CD14-positive monocyte (primary cell): Measurements from ENCODE around the gene CHI3L2. TPM values are rescaled to one million over a fixed set of nuclear protein-coding genes. Genes with fewer than 3 reads are reported as not detected.
A peak's percentile ranks its signal among the peaks of the same experiment; 100 is the strongest.

Experiments used
- DNase-seq, 3 donors: peaks; one replicate each; pipeline ENCODE4 v3.0.0-alpha.2; 2011 to 2022
- H2AFZ ChIP-seq: 2 replicates; pipeline ENCODE4 v1.6.0; 2012; ENCODE audit warnings: mild to moderate bottlenecking, low read depth, low read length, inconsistent platforms; ENCODE audit not compliant: insufficient read depth, poor library complexity, severe bottlenecking
- H3K27ac ChIP-seq, 2 donors: 1 replicate in 1 of 2; 2 replicates in 1 of 2; pipeline ENCODE4 v1.5.1; 2012 to 2013; ENCODE audit warnings: low read length in 2 of 2, control low read depth in 1 of 2, inconsistent platforms in 1 of 2, low read depth in 1 of 2, mild to moderate bottlenecking in 1 of 2
- H3K27me3 ChIP-seq, 2 donors: one replicate each; pipeline versions ENCODE4 v1.6.0 to v1.6.1; 2011 to 2013; ENCODE audit warnings: low read length in 2 of 2; ENCODE audit not compliant: control insufficient read depth in 2 of 2, insufficient read depth in 2 of 2
- H3K36me3 ChIP-seq, 2 donors: replicated peaks in 1 of 2; 1 replicate in 1 of 2; 2 replicates in 1 of 2; pipeline versions ENCODE4 v1.5.1 to v1.6.1; 2012 to 2013; ENCODE audit warnings: low read length in 2 of 2, control low read depth in 1 of 2, inconsistent platforms in 1 of 2, mild to moderate bottlenecking in 1 of 2; ENCODE audit not compliant: insufficient read depth in 2 of 2, control insufficient read depth in 1 of 2
- H3K4me1 ChIP-seq, 2 donors: 1 replicate in 1 of 2; 2 replicates in 1 of 2; pipeline versions ENCODE4 v1.5.1 to v1.6.1; 2012 to 2013; ENCODE audit warnings: low read length in 2 of 2, control low read depth in 1 of 2, inconsistent platforms in 1 of 2, mild to moderate bottlenecking in 1 of 2, moderate library complexity in 1 of 2; ENCODE audit not compliant: insufficient read depth in 2 of 2, control insufficient read depth in 1 of 2
- H3K4me2 ChIP-seq: replicated peaks from 2 replicates; pipeline ENCODE3; 2012; ENCODE audit warnings: low read length, moderate library complexity, mild to moderate bottlenecking; ENCODE audit not compliant: poor library complexity, severe bottlenecking; ENCODE audit errors: extremely low read depth
- H3K4me3 ChIP-seq, 3 experiments: fragments of 200-600 bp in 1 of 3; sonication (generic) in 1 of 3; replicated peaks in 1 of 3; 1 replicate in 2 of 3; 2 replicates in 1 of 3; pipeline ENCODE4 v1.5.1; 2011 to 2013; ENCODE audit warnings: low read length in 3 of 3, mild to moderate bottlenecking in 3 of 3, control low read depth in 2 of 3, low read depth in 2 of 3, inconsistent platforms in 1 of 3, moderate library complexity in 1 of 3
- H3K79me2 ChIP-seq: 2 replicates; pipeline ENCODE4 v1.6.0; 2012; ENCODE audit warnings: mild to moderate bottlenecking, control low read depth, inconsistent platforms, low read length, moderate library complexity; ENCODE audit not compliant: insufficient read depth
- H3K9ac ChIP-seq: 2 replicates; pipeline ENCODE4 v1.6.0; 2017; ENCODE audit warnings: low read length, mild to moderate bottlenecking; ENCODE audit not compliant: insufficient read depth, poor library complexity, severe bottlenecking
- H3K9me3 ChIP-seq, 2 donors: replicated peaks in 1 of 2; 1 replicate in 1 of 2; 2 replicates in 1 of 2; pipeline versions ENCODE4 v1.5.1 to v1.6.1; 2012 to 2013; ENCODE audit warnings: low read length in 2 of 2, control low read depth in 1 of 2; ENCODE audit not compliant: control insufficient read depth in 1 of 2, insufficient read depth in 1 of 2
- H4K20me1 ChIP-seq: 2 replicates; pipeline ENCODE4 v1.6.0; 2012; ENCODE audit warnings: mild to moderate bottlenecking, low read length, control low read depth, moderate library complexity; ENCODE audit not compliant: insufficient read depth
- H3K27ac Mint-ChIP-seq, 7 donors: one replicate each; pipeline ENCODE4 v1.8.0; 2020; ENCODE audit warnings: mild to moderate bottlenecking in 7 of 7, mixed read lengths in 7 of 7, moderate library complexity in 6 of 7, inconsistent platforms in 2 of 7
- H3K27me3 Mint-ChIP-seq, 3 donors: one replicate each; pipeline ENCODE4 v1.8.0; 2021 to 2022; ENCODE audit warnings: low read depth in 3 of 3, mild to moderate bottlenecking in 3 of 3, mixed read lengths in 3 of 3, moderate library complexity in 3 of 3, inconsistent platforms in 1 of 3
- H3K36me3 Mint-ChIP-seq, 2 donors: one replicate each; pipeline ENCODE4 v1.8.0; 2020; ENCODE audit warnings: mixed read lengths in 2 of 2, inconsistent platforms in 1 of 2, mild to moderate bottlenecking in 1 of 2
- H3K4me1 Mint-ChIP-seq: one replicate; pipeline ENCODE4 v1.8.0; 2020; ENCODE audit warnings: mild to moderate bottlenecking, mixed read lengths
- H3K4me3 Mint-ChIP-seq, 2 donors: one replicate each; pipeline ENCODE4 v1.8.0; 2020; ENCODE audit warnings: mild to moderate bottlenecking in 2 of 2, mixed read lengths in 2 of 2, moderate library complexity in 1 of 2
- H3K9me3 Mint-ChIP-seq, 7 donors: one replicate each; pipeline ENCODE4 v1.8.0; 2020 to 2022; ENCODE audit warnings: mixed read lengths in 7 of 7, mild to moderate bottlenecking in 6 of 7, moderate library complexity in 6 of 7, inconsistent platforms in 2 of 7
- CTCF ChIP-seq: fragments of 200-600 bp; IDR thresholded peaks from one replicate; pipeline ENCODE4 v1.8.0; 2022; ENCODE audit warnings: antibody characterized with exemption, mild to moderate bottlenecking
- WGBS: methylation state at CpG from one replicate; pipeline ENCODE4 v1.1.5; 2013; ENCODE audit warnings: missing lambda C conversion rate; ENCODE audit not compliant: insufficient coverage; 5-methylcytosine and 5-hydroxymethylcytosine counted together
- intact Hi-C, 2 donors: fragments of 100-400 bp; cut with micrococcal nuclease; formaldehyde crosslinking; loops; one replicate each; pipeline versions ENCODE4 v1.15.0 to v1.15.1; 2023
- polyA plus RNA-seq, 3 donors: library from polyadenylated mRNA; depleted of rRNA in 1 of 3; unstranded in 2 of 3; stranded (reverse) in 1 of 3; fragments of 300-500 nt in 2 of 3; fragments of >200 nt in 1 of 3; fragmentation: Illumina TruSeq in 2 of 3; gene quantifications; 1 replicate in 2 of 3; 2 replicates in 1 of 3; pipeline ENCODE4 v1.2.3, GENCODE V29; 2012 to 2021

The CHI3L2 gene
- polyA plus RNA-seq, 3 donors = 1.2 to 9.9 (median 1.4) TPM

DNA sequence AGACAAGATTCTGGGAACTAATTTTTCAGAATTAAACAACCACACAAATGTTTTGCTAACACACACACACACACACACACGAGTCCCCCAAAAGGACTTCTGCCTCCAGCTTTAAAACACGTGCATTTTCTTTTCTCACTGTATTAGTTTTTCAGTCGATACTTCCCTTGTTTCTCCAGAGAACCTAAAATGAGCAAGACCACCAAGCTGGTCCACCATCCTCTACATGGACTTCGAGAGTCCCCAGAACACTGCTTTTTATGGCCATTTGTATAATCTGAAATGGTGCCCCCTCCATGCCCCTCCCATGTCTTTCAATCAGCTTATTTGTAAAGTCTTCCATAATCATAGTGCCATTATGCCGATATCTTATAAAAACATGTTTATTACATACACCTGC, 10.8 kb upstream of the CHI3L2 start:
- 0% methylated on average over 3 of the region's 5 CpGs for WGBS
- no peak for TF ChIP-seq CTCF
- Histone ChIP-seq H3K9me3 (no peaks in the 10 kb centered on the region), H3K4me3 (peak overlapping the region in 1 of 3 experiments; percentile 52), H2AFZ (no peak overlapping the region), H3K27me3 (no peaks in the 10 kb centered on the region), H3K79me2 (no peaks in the 10 kb centered on the region), H3K9ac (no peak overlapping the region), H3K4me2 (peak overlapping the region; percentile 56), H3K27ac (peak overlapping the region in 1 of 2 donors; percentile 82), H3K36me3 (no peaks in the 10 kb centered on the region), H4K20me1 (no peaks in the 10 kb centered on the region), H3K4me1 (peaks cover 88 to 97% of the 10 kb centered on the region in 2 donors)
- DNase-seq = no peak
- intact Hi-C loops = no loop called here
- Mint-ChIP-seq H3K9me3 (no peaks in the 10 kb centered on the region), H3K36me3 (no peaks in the 10 kb centered on the region), H3K27me3 (peaks cover 0 to 5% (median 0%) of the 10 kb centered on the region in 3 donors), H3K27ac (peak overlapping the region; percentile 56 to 93 (median 89)), H3K4me3 (peak overlapping the region in 1 of 2 donors; percentile 68), H3K4me1 (peaks cover 90% of the 10 kb centered on the region)

- Histone ChIP-seq H3K27ac (no peak overlapping the region), H4K20me1 (no peaks in the 10 kb centered on the region), H3K79me2 (no peaks in the 10 kb centered on the region), H3K4me1 (peaks cover 93 to 98% of the 10 kb centered on the region in 2 donors), H3K4me2 (no peak overlapping the region), H3K9me3 (no peaks in the 10 kb centered on the region), H2AFZ (no peak overlapping the region), H3K4me3 (no peak overlapping the region), H3K36me3 (no peaks in the 10 kb centered on the region), H3K9ac (no peak overlapping the region), H3K27me3 (no peaks in the 10 kb centered on the region)
- intact Hi-C loops = no loop called here
- H3K27ac Mint-ChIP-seq = peak overlapping the region in 4 of 7 donors; percentile 50 to 91 (median 86)
- WGBS = 50% methylated on average over 2 of the region's 5 CpGs
- no peak for DNase-seq
- no peak overlapping the region for H3K4me3 Mint-ChIP-seq
- H3K9me3 Mint-ChIP-seq = no peaks in the 10 kb centered on the region
- H3K4me1 Mint-ChIP-seq = peaks cover 95% of the 10 kb centered on the region
- TF ChIP-seq CTCF = no peak
- H3K27me3 Mint-ChIP-seq = peaks cover 0 to 5% (median 0%) of the 10 kb centered on the region in 3 donors
- no peaks in the 10 kb centered on the region for H3K36me3 Mint-ChIP-seq
These were observed 10.2 kb upstream of the CHI3L2 start for GRCh38 chr1:111217183-111217910.
